ENCODE measurements around the gene DNPH1.

DNPH1 gene

GRCh38 chr6:43228951-43229802, at the start of gene DNPH1:
Gene DNPH1, minus strand, starts transcription at chr6:43229481. Its CDS starts 25 bp downstream, at chr6:43229456.
- DNase-seq: peak; percentile 63

- DNase-seq: peak; percentile 68
Observed at GRCh38 chr6:43278524-43279078, 49.3 kb upstream of the DNPH1 start.

GRCh38 chr6:43277643-43278523, 48.6 kb upstream of the DNPH1 start:
- peak; percentile 46 for DNase-seq

DNA sequence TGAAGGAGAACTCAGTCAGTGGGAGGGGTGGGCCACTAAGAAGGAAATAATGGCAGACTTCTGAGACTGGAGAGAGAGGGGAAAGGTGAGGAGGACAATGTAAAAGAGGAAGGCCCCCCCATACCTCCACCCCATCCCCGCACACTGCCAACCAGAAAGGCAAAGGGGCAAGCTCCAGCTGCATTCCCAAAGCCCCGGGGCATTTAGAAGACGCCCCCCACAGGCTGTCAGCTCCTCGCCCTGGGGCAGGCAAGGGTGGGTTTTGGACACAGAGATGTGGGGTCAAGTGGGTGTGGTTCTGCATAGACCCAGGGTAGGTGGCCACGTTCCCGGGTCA, 48.0 kb upstream of the DNPH1 start:
- no peak for DNase-seq

DNA sequence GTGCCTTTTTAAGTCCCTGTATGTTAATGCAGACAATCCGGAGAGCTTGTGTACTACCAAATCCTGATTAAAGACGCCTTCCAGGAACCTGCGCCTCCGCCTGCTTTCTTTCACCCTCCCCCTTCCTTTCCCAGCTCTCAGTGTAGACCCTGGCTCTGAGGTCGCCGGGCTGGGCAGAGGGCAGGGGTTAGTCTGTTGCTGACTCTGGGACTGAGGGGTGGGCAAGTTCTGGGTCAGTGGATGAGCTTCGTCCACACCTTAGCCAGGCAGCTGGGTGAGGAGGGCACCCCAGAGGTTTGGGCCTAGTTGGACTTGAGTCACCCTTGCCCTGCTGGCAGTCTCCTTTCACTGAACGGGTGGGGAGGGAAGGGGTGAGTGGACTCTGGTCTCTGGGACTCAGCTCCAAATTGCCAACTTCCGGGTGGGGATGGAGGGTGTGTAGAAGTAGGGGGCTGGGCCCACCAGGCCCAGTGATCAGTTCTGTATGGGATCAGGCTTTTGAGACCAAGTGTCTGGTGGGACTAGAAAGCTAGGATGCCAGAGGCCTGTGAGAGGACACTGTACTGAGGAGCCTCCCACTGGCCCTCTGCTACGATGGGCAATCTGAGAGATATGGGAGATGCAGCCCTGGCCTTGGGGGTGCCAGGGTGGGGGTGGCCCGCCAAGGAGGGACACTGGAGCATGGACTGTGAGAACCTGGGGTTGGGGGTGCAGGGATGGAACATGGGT, 47.5 kb upstream of the DNPH1 start:
- DNase-seq: no peak

GRCh38 chr6:43275801-43276576, 46.7 kb upstream of the DNPH1 start:
- DNase-seq: no peak

- DNase-seq: no peak
Observed at GRCh38 chr6:43274916-43275597, 45.8 kb upstream of the DNPH1 start.

DNA sequence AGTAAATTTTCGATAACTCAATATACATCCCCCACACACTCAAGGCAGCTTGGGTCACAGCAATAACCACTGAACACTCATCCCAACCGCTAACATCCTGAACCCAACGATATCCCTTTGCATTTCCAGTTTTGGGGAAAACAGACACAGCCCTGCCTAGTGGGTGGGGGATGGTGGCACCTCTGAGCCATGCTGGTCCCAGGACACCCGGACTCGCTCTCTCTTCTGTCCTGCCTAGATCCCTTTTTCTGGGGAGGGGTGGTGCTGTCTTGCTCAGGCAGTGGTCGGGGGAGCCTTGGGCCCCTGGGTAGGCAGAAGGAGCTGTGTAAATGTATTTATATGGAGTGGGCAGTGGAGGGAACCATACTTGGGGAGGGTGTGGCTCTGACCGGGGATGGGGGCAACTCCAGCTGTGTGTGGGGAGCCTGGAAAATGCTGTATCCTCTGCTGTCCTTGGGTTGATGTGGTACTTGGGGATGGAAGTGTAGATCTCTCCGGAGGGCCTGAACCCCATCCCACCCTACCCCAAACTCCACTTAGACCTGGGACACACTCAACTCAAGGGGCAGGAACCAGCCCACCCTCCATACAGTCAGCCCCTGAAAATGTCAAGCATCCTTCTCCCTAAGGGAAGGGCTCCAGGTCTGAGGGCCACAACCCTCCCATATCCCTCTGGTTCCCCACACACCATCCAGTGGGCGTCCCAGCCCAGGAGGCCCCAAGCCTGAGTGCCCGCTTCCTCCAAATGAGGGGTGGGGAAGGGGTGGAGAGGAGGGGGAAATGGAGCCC, 45.0 kb upstream of the DNPH1 start:
- no peak for DNase-seq

GRCh38 chr6:43273707-43274106, 44.4 kb upstream of the DNPH1 start:
- no peak for DNase-seq

DNA sequence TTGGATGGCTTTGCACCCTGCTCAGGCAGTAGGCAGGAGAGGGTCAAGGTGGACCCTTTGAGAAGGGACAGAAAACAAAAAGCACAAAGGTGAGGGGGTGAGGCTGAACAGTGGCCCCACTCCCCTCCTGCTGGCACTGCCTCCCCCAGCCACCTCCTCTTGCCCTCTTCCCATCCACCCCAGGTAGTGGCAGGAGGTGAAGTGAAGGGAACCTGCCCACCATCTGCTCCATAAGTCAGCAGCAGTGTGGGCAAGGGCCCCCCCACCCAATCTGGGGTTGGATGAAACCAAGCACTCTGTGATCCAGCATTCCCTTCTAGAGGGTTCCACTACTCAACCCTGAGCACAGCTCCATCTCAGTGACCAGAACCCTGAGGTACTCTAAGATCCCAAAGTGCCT, 42.7 kb upstream of the DNPH1 start:
- DNase-seq: no peak

DNA sequence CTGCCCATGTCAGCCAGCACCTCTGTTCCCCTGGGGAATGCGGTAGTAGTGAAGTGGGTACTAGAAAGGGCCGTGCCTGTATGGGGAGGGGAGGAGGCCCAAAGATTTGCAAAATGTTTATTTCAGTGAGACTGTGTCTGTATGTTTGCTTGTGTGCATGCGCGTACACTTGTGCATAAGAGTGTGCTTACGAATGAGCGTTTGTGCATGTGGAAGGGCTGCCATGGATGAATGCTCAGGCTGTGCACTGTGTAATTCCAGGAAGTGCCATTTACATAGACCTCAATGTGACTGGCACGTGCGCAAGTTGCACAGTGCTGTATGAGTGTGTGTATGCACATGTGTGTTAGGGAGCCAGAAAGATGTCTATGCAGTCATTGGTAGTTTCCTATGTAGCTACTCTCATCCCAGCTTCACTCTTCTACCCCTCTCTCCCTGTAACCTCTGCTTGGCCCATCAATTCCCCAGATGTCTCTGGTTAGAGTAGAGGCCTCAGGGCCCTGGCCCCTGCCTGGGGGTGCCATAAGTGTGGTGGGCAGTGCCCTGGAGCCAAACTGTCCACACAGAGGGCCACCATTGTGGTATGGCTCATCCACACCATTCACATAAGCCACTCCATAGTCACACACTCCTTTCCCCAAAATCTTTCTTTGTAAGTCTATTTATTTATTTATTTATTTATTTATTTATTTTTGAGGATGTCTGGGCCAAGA, 42.0 kb upstream of the DNPH1 start:
- DNase-seq: no peak

DNA sequence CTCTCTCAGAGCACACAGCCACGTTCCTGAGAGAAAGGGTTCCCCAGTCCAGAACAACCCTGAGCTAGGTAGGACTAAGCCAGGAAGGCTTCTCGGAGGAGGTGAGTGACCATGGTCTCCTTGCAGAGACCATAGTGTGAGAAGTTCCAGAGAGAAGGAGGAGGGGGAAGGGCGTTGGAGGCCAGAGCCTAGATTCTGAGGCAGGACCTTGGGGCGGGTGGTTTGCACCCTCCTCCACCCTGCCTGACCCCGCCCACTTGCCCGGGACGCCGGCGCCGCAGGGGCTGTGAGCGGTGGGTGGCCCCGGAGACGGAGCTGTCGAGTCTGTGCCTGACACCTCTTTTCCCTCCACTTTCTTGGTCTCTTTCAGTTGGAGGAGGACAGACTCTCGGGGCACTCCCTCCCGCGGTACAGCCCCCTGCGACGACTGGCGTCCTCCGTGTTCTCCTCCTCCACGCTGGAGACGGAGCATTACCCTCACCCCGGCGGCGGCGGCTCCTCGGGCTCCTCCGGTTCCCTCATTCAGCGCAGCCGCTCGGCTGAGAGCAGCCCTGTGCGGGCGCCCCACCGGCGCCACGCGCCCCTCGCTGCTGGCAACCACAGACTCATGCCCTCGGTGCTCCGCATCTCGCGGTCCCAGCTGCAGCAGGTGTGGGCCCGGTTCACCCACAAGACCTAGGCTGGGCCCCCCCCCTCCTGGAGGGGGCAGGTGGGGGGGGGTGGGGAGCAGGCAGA, 40.2 kb upstream of the DNPH1 start:
- peak; percentile 18 for DNase-seq

- DNase-seq: no peak
Observed at GRCh38 chr6:43268782-43269272, 39.5 kb upstream of the DNPH1 start.

DNA sequence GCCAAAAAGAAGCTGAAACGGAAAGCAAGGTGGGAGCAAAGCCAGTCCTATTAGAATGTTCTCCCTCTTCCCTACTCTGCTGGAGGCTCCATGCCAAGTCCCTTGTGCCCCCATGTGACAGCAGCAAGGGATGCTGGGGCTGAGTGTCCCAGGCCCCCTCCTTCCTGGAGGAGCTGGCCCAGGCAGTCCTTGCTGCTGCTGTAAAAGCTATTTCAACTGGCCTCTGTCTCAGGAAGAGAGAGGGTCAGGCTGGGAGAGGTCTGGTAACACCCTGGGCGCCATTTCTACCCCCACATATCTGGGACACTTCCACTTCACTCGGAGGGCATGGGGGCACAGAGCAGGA, 39.0 kb upstream of the DNPH1 start:
- DNase-seq: no peak

DNA sequence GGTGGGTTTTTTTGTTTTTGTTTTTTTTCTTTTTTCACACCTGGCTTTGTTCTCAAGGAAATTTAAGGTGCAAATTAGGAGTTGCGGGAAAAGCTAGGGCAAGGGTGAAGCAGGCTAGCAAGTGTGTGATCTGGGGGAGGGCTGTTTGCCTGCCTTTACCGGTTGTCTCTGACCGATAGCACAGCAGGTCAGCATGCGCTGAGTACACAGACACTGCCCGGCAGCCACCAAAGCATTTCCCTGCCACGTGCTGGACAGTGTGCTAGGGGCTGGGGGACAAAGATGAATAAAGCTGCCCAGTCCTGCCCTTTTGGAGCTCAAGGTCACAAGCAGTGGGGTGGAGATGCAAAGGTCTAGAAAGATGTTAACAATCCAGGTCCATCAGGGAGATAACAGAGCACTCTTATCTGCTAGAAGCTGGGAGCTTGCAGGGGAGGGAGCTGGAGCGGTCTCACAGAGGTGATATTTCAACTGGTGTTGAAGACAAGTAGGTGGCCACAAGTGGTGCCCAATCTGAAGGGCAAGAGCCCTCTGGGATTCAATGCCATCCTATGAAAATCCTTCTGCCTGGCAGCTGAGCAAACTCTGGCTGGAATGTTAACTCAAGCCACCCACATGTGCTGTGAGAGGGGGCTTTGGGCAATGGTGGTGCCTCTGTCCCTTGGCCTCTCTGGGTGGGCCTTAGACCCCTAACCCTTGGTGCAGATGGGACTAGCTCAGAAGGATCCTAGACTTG, 38.5 kb upstream of the DNPH1 start:
- no peak for DNase-seq

DNA sequence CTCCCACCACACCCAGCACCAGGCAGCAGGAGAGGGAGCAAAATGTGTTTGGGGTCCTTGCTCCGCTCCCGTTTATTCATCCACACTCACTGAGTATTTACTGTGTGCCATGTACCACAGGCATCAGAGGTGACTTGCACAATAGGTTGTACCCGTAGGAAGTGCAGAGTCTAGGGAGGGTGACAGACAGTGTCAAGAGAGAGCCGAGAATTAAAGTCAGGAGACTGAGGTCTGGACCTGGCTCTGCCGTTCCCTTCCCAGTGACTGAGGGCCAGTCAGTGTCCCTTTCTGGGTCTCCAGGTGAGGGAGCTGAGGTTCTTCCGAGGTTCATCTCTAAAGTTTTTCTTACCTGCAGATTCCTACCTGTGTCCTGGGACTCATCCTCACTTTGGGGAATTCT, 36.3 kb upstream of the DNPH1 start:
- no peak for DNase-seq

- no peak for DNase-seq
Observed at GRCh38 chr6:43264599-43265145, 35.4 kb upstream of the DNPH1 start.

Measured in fibroblast of skin of right quadriceps (primary cell).